Measurements from ENCODE around the gene SAP25.

SAP25 gene

GRCh38 chr7:100577507-100577906 lies 3.8 kb upstream of the SAP25 start:
- TF ChIP-seq CTCF (conservative IDR thresholded peaks at IDR 0.05): no peak
- H3K27ac ChIP-seq: no peak overlapping the region

DNA sequence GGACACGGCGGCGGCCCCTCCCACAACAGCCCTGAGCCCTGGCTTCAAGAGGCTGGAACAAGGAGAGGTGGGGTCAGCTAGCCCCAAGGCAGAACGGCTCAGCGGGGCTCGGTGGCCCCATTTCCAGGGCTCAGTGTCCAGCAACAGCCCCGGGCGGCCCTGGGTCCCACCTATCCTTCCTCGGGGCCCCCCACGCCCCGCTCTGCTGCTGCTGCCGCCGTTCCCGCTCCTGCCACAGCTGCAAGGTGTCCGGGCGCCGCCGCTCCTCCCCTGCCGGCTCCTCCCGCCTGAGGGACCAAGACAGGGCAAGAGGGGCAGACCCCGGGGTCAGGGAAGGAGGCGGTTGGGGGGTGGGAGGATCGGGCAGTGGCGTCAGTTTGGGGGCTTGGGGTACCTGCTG lies 3.4 kb upstream of the SAP25 start:
- TF ChIP-seq CTCF (conservative IDR thresholded peaks at IDR 0.05): no peak
- H3K27ac ChIP-seq: no peak overlapping the region

DNA sequence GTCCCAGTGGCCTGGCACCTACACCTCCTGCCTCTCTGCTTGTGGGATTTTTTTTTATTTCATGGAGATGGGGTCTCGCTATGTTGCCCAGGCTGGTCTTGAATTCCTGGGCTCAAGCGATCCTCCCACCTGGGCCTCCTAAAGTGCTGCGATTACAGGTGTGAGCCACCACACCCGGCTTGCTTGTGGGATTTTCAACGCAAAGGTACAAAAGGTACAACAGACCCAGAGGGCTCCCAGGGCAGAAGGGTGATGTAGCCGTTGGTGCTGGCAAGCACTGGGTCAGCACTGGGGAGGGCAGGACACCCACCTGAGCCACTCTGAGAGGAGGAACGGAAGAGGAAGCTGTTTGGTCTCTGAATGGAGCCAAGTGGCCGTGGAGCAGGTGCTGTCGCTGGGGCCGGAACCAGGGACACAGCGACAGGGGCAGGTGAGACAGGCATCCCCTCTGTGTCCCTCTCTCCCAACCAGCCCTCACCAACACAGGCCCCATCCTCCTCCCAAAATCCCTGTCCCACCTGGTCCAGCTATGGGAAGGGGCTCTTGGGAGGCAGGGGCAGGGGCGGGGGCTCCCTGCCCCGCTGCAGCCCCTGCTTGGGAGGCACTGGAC lies 2.8 kb upstream of the SAP25 start:
- no peak overlapping the region for H3K27ac ChIP-seq
- TF ChIP-seq CTCF (conservative IDR thresholded peaks at IDR 0.05): no peak

GRCh38 chr7:100575746-100576383 lies 2.2 kb upstream of the SAP25 start:
- H3K27ac ChIP-seq: no peak overlapping the region
- no peak for TF ChIP-seq CTCF (conservative IDR thresholded peaks at IDR 0.05)

GRCh38 chr7:100575206-100575631 lies 1.5 kb upstream of the SAP25 start:
- H3K27ac ChIP-seq: no peak overlapping the region
- TF ChIP-seq CTCF (conservative IDR thresholded peaks at IDR 0.05): no peak

GRCh38 chr7:100574362-100575205 lies 884 bp upstream of the SAP25 start:
- TF ChIP-seq CTCF (conservative IDR thresholded peaks at IDR 0.05): no peak
- no peak overlapping the region for H3K27ac ChIP-seq

GRCh38 chr7:100572949-100573675 lies 588 bp downstream of the SAP25 start:
- TF ChIP-seq CTCF (conservative IDR thresholded peaks at IDR 0.05): no peak

More at GRCh38 chr7:100572949-100573675, 588 bp downstream of the SAP25 start:
- no peak overlapping the region for H3K27ac ChIP-seq

All from VCaP (cell line).